Embryonic facial prominence (tissue), 1 donor: ENCODE data around the gene MYBPC1.

Source experiments
- DNase-seq: peaks from one replicate; pipeline ENCODE4 v3.0.0-alpha.2; 2016; ENCODE audit errors: extremely low spot score

The MYBPC1 gene

DNA sequence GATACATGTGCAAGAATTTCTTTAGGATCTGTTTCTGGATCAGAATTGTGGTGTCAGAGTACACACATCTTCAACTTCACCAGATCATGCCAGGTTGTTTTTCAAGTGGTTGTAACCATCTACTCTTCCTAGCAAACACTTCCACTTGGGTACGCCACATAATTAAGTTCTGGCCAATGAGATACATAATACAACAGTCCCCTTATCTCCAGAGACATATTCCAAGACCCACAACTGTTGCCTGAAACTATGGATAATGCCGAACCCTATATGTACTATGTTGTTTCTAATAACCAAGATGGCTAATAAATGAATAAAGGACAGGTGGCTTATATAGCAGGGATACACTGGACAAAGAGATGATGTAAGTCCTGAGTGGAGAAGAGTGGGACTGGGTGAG, 100.2 kb downstream of the MYBPC1 start:
- DNase-seq: no peak

DNA sequence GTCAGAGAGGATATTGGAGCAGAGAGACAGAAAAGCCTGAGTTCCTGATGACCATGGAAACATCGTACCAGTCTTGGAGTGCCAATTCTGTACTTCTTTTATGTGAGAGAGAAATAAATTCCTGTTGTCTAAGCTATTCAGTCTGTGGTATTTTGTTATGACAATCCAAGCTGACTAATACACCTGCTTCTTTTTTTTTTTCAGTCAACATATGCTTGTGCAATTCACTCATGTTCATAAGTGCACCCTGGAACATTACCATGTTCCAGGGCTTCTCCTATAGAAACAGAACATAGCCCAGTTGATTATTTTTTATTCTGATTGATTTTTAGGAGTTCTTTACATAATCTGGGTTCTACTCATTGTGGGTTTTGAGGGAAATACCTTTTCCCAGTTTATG, 100.9 kb downstream of the MYBPC1 start:
- no peak for DNase-seq

DNA sequence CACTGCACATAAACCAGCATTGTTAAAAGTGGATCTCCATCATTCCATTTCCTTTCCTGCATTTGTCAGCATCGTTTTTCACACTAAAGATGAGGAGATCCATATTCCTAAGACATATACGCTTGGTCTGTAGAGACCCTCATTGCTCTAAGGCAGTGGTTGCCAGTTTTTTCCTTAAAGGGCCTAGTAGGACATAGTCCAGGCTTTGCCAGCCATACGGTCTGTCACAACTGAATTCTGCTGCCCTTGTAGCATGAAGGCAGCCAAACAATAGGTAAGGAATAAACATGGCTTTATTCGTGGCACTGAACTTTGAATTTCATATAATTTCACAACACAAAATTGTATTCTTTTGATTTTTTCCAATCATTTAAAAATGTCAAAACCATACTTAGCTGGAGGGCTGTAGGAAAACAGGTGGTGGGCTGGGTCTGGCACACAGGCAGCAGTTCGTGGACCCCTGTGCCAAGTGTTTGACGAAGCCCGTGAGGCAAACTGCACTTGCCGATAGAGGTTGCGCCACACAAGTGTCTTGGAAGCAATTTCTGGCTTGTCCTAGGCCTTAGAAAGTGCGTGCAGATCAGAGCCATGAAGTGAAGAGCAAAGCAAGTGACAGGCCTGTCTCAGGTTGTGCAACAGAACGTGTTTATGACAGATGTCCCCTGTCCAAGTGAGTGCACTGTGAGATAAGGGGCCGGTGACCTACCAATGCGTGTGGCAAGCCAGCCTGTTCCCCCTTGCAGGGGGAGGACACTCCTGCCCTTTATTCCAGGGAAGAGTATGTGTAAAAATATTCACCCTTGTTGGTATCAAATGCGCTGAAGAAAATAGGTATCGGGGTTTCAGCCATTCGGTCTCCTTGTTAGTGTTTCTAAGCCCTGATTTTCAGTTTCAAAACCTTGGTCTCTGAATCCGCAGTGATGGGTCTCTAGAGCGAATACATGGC, 101.8 kb downstream of the MYBPC1 start:
- DNase-seq: no peak

DNA sequence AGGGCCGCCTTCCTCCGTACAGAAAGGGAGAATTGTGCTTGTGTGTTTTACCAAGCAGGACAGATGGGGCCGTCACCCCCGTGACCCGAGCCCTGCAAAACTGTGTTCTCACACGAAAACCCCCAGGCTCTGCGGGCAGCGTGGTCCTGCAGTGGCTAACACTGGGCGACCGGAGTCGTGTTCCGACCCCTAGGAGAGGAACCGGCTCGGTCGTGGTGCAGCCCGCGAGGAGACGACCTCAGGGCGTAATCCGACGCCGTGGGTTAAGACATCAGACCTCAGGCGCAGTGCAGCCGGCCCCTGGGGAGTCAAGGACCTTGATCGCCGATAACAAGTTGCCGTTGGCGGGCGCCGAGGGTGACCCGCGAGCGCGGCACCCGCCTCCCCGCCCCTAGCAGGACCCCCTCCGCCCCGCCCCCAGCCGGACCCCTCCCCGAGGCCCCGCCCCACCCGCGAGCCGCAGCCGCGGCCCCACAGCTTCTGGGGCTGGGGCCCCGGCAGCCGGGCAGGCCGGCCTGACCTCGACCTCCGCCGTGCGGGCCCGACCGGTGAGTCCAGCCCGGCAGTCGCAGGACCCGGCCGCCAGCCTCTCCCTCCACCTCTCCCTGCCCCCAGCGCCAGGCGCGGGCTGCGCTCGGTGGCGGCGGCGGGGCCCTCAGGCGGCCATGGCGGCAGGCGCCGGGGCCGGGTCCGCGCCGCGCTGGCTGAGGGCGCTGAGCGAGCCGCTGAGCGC, 102.6 kb downstream of the MYBPC1 start, which contains the start of gene CHPT1:
Gene CHPT1, plus strand, starts transcription at position 444 of the 733 bp plus-strand sequence. Its CDS starts 222 bp downstream, at position 666.
- no peak for DNase-seq

DNA sequence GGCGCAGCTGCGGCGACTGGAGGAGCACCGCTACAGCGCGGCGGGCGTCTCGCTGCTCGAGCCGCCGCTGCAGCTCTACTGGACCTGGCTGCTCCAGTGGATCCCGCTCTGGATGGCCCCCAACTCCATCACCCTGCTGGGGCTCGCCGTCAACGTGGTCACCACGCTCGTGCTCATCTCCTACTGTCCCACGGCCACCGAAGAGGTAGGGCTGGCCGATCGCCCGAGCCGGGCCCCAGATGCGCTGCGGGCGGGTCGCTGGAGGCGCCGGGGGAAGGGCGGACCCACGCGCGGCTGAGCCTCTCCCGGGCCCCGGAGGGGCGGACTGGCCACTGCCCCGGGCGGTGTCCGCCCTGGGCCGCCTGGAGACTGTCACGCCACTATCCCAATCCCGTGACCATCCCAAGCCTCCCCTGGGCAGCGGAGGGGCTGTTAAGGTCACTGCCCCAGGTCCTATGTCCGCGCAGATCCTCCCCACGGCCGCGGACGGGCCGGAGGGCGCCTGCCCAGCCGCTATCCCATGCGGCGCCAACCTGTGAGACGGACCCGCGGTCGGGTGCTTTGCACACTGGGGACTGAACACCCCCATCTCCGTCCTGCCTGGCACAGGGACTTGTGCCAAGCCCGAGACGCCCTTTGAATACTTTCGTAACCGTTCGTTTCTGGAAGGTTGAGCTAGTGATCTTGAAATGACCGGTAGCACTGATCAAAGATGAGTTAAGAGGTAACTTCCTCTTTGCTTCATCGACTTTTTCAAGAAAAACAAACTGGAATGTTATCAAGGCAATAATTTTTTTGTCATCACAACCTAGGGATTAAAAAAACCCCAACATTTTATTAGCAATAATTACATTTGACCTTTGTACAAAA, 103.4 kb downstream of the MYBPC1 start:
- no peak for DNase-seq

DNA sequence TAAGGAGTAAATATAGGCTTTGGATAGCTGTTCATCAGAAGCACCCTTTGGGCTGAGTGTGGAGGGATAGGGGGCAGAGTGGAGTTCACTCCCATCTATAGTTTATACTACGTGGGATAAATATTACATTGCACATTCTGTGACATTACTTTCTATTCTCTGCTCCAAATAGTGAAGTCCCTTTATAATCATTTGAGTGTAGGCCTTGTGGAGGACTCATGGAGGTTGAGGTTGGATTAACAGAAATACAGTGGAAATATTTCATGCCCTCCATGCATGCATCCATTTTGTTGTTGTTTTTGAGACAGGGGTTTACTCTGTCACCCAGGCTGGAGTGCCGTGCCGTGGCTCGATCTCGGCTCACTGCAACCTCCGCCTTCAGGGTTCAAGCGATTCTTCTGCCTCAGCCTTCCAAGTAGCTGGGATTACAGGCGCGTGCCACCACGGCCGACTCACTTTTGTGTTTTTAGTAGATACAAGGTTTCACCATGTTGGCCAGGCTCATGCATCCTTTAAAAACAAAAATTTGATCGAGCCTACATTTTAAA, 104.1 kb downstream of the MYBPC1 start:
- DNase-seq: no peak

DNA sequence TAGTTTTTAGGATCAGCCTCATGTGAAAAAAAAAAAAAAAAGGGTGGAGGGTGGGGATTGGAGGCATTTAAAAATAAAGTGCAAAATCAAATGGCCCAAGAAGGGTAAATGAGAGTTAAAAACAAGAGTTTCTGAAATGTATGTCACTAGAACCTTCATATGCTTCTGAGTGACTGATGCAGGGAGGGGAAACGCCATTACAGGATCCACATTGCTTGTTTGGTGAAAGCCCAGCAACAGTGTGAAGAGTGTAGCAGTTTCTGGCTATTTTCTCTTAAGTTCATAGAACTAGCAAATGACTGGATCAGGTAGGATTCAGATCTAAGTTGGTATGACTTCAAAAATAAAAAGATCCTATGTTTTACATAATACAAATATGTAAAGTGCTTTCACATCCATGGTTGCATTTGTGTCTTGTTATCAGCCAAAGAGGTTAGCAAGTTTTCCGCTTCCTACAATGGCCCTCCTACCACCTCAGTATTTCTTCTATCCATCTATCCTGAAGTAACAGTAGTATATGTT, 105.6 kb downstream of the MYBPC1 start:
- DNase-seq: no peak

DNA sequence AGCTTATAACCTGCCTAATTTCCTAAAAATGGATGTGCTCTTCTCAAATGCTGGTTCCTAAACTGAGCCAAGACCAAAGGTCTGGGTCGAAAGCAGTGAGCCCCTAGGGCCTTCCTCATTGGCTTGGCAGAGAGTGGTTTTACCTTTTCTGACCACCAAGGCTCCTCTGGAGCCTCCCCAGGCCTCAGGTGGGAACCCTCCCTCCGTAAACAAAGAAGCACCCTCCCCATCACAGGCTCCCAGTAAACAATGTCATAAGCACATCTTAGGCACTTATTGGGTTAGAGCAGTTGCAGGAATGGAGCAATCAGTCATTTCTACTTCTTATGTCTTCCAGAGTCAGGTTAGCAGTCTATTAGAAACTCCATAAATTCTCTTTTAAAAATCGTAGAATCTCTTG, 108.7 kb downstream of the MYBPC1 start:
- DNase-seq: no peak

DNA sequence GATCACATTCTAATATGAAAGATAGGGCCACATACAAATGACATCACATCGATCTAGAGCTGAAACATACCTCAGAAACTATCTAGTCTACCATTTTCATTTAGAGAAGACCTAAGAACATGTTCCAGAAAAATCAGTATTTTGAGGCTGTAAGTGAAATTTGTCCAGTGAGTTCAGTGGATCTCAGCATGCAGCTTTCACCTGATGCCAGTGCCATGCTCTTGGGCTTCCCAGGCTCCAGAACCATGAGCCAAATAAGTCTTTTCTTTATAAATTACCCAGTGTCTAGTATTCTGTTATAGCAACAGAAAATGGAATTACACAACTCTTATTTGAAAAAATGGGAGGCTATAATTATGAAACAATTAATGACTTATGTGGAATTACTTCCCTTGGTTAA, 111.6 kb downstream of the MYBPC1 start:
- DNase-seq: no peak

DNA sequence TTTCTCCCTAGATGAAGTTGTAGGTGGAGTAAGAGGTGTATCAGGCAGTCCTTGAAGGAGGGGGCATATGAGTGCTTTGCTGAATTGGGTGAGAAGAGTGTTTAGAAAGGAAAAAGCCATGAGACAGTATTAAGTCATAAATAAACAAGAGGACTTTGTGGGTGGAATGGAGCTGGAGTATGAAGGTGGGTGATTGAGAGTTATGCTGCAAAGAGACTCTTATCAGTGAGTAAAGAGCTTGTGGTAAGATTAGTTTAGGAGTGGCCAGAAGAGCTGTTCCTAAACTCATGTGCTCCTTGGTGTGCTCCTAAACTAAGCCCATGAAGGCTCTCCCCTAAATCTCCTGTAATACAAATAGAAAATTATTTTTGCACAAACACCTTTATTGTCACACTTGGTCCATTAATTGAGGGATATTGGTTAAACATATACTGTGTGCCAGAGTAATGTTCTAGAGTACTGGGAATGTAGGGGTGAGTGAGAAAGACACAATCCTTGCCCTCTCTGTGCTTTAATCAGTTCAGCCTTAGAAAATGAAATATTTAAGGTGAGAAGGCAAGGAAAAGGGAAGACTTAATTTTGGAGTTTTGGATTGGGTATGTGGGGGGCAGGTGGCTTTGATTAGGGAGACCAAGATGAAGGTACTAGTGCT, 112.5 kb downstream of the MYBPC1 start:
- DNase-seq: no peak

DNA sequence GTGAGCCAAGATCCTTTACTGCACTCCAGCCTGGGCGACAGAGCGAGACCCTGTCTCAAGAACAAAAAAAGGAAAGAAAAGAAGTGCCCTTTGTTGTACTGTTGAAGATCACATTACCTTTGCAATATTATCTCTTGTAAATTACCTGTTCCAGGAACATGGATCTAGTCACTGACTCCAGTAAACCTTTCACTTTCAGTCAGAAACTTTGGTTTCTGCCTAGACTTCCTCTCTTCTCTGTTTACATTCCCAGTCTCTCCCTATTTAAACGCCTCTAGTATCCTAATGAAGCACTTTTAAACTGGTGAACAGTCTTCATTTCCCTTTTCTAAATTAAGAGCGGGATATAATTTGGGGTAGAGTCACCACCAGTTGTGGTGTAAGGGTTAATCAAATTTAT, 115.5 kb downstream of the MYBPC1 start:
- DNase-seq: no peak

DNA sequence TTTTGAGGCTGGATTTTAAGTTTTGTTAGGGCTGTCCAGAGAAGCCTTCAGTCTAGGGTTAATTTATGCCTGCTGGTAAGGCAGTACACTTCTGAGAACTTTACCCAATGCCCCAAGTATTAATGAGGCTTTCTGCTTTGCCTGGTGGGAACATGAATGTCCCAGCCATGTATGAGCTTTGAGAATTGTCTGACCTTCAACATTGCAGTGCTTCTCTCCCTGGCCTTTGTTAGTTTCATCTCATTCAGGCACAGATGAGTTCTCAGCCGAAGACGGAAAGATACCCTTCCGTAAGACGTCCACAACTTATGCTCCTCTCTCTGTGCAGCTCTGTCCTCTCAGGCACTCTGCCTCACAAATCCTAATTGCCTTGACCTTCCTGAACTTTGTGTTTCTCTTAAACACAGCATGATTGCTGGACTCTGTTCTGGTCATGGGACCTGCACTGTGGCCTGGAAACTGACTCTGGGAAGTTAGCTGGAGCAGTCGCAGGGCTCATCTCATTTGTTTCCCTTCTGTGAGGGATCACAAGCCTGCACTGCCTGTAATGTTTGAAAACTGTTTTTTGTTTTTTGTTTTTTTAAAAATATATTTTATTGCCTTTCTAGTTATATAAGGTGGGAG, 118.4 kb downstream of the MYBPC1 start:
- no peak for DNase-seq

DNA sequence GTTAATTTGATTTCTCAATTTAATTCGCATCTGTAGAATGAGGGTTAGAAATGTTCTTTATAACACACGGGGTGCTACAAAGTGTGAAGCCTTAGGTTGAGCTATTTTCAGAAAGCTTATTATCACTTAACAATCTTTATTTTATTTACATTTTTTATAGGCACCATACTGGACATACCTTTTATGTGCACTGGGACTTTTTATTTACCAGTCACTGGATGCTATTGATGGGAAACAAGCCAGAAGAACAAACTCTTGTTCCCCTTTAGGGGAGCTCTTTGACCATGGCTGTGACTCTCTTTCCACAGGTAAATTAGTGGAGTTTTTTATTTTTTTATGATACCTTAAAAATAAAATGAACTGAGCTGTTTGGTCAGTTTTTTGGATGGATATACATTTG, 119.2 kb downstream of the MYBPC1 start:
- DNase-seq: no peak

DNA sequence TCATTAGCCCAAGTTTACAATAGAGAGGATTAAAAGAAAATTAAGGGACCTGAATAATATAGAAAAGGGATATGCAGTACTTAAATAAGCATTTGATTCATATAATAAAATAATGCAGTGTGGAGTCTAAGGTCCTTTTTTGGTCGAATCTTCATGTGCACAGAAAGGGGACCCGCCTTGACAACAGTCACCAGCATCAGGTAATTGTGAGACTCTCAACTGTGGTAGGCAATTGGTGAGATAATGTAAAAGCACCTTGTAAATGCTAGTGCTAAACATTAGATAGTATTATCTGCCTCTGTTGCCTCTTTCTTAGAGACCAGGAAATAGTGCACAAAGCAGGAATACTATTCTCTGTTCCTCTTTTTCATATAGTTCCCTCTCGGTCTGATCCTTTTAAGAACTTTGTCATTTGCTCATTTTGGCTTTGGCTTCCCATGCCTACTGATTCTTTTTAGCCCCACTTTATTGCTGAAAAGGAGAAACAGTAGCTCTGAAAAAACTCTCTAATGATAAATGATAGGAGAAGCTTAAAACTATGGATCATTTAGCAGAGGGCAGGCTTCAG, 120.2 kb downstream of the MYBPC1 start:
- DNase-seq: no peak

DNA sequence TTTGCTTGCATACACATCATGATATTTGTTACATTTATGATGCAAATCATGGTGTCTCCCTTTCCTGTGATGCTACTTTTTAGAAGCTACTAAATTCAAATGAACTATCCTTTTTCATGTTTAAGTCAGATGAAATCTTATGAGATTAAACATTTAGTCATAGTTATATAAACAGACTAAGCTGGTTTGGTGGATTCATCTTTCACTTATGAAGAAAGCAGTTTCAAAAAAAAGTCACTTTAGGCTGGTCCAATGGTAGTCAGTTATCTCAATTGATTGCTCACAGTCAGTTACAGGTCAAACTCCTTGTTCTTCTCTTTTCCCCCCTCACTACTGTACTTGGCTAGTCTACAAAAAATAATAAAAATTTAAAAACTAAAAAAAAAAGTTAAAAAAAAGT, 124.8 kb downstream of the MYBPC1 start:
- no peak for DNase-seq

DNA sequence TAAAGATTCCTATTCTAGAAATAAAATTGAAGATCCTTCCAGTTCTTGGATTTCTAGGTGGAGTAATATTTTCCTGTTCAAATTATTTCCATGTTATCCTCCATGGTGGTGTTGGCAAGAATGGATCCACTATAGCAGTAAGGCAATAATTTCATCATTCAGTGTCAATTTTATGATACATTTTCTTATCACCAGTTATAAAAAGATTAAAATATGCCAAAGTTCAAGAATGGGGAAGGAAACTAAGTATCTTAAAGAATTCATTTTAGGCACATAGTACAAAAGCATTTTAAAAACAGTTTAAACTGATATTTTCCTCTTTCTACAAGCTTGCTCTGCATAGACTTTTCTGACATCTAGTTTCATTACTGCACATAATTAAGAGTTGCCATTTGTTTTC, 125.3 kb downstream of the MYBPC1 start:
- DNase-seq: no peak

DNA sequence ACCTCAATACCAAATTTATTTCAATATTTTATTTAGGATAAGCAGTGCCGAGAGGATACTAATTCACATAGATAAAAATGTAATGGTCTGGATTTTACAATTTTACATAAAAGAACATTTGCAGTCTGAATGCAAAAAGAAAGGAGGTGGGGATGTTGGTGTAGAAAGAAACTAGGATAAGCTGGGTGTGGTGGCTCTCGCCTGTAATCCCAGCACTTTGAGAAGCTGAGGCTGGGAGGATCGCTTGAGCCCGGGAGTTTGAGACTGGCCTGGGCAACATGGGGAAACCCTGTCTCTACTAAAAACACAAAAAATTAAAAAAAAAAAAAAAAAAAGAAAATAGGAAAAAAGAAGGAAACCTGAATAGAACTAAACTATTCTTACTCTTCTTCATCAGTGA, 127.6 kb downstream of the MYBPC1 start:
- no peak for DNase-seq

DNA sequence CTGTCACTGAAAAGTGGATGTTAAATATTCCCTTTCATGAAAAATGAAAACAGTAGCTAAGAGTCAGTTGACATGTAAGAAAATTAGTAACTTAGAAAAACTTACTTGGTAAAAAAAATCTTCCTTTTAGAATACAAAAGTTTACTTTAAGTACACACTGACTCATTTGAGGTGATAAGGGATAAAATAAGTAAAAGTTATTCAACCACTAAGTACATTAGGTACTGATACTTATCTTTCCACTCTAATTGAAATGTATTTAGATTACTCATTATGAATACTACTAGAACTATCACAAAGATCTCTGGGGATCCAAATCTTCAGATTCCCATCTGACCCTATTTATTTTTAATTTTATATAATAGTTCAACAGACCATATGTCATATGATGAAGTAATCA, 132.3 kb downstream of the MYBPC1 start:
- no peak for DNase-seq

DNA sequence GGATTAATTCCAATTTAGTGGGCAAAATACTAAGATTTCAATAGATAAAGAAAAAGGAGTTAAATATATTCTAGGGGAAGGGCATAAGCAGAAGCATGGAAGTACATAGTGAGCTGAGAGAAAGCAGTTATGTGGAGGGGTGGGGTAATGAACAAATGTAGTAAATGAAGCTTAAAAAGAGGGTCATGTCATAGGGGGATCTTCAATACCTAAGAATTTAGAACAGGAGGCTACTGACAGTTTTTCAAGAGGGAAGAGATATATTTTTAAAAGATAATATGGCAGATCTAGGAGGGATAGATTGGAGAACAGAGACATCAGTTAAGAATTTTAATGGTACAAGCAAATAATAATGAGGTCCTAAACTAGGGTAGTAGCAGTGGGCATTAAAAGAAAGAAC, 135.1 kb downstream of the MYBPC1 start:
- no peak for DNase-seq

DNA sequence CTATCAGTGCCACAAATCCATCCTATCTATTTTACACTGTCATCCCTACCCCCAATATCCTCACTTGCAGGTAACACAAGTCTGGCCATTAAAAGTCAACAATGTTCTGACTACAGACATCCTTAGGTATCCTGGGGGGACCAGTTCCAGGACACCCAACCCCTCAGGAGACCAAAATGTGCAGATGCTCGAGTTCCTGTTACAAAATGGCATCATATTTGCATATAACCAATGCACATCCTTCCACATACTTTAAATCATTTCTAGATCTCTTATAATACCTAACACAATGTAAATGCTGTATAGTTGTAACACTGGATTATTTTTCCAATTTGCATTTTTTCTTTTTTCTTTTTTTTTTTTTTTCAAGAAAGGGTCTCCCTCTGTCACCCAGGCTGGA, 137.5 kb downstream of the MYBPC1 start:
- DNase-seq: no peak
